ENCODE results near the gene PASK.

The PASK gene

GRCh38 chr2:241146286-241146685 is 3.0 kb downstream of the PASK start:
- no peak for DNase-seq (ENCODE audit: low spot score)

GRCh38 chr2:241142593-241142992 is 6.7 kb downstream of the PASK start:
- no peak for DNase-seq (ENCODE audit: low spot score)

DNA sequence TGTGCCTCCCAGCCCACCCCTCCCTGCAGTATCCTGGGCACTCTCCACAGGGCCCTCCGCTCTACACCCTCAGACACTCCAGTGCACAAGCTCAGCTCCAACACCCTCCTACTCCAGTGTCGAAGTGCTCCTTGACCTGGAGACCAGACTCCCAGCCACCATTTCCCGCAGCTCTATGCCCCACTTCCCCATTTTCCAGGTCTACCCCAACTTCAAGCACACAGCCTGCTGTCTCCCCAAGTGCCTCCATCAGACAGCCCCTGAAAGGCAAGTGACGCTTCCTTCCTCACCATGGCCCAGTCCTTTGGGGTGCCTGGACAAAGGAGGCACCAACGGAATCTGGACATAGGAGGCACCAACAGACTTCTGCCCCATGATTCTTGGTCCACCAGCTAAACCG is 7.2 kb downstream of the PASK start:
- no peak for DNase-seq (ENCODE audit: low spot score)

DNA sequence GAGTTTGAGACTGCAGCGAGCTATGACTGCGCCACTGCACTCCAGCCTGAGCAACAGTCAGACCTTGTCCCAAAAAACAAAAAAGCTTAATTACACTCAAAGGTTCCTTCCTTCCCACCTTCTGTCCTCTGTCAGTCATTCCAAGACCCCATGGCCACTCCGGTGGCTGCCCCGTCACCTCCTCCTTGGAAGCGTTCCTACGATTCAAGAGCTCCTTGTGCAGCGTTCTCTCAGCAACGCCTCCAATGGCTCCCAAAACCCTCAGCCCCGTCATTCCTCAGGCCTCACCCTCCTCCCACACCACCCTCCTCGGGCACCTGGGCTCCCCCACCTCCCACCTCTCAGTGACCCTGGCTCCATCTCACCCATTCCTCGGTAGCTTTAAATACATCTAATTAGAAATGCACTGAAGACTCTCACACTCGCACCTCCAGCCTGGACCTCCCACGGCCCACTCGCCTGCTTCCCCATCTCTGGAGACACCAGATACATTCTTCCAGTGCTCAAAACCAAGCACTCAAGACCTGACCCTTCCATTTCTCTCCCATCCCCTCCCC is 8.0 kb downstream of the PASK start:
- DNase-seq (ENCODE audit: low spot score): no peak

DNA sequence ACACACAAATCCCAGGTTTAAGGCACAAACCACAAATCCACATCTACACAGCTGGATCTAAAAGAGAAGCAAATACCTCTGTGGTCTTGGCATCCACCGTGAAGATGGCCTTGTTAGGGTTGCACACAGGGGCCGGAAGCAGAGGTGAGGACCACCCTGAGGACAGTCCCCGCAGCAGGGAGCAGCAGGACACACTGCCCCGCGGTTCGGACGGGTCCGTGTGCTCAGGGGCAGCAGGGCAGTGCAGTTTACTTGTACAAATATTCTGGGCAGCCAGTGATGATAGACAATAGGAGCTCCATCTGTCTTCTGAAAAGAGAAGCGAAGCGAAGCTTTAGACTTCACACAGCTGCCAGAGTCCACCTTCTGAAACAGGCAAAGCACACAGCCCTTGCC is 8.8 kb downstream of the PASK start:
- DNase-seq (ENCODE audit: low spot score): no peak

- DNase-seq (ENCODE audit: low spot score): no peak
Measured at GRCh38 chr2:241139531-241140444, 9.5 kb downstream of the PASK start.

DNA sequence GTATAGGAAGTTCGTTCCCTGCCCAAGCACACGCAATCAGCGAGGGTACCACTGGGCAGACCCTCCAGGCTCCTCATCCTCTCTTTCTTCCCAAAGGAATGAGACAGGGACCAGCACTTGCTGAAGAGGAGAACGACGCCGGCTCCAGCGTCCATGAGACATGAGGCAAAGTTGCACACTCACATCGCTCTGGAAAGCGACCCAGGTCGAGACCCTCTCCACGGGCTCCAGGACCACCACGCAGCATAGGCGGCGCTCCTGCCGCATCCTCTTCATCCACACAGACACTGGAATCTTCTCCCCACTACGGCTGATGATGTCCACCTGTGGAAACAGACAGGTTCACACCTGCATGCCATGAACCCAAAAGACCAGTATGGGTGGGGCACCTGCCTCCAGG is 10.8 kb downstream of the PASK start:
- no peak for DNase-seq (ENCODE audit: low spot score)

- DNase-seq (ENCODE audit: low spot score): no peak
Measured at GRCh38 chr2:241137276-241138190, 11.7 kb downstream of the PASK start.

DNA sequence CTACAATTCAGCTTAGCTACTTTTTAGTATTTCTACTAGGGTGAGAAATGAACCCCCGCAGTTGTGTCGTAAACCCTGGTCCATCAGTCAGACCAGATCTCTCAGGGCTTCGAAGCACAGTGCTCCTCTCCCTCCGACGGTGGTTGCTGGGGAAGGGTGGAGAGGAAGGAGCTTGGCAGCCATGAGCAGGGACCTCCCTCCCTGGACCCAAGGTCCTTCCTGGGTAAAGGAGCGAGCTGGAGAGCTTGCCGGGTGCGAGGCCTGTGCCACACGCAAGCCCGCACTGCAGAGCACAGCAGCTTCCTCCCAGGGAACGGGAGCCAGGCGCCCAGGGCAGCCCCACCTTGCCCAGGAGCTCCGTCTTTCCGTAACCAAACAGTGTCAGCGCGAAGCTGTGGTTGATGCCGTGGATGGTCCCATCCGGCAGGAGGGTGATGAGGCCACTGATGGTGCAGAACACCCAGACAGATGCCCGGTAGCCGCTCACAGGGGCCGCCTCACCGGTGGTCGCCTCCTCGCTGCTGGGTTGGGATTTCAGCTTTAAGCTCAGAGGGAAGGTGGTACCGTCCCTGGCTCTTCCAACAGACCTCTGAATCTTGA is 12.5 kb downstream of the PASK start:
- no peak for DNase-seq (ENCODE audit: low spot score)

DNA sequence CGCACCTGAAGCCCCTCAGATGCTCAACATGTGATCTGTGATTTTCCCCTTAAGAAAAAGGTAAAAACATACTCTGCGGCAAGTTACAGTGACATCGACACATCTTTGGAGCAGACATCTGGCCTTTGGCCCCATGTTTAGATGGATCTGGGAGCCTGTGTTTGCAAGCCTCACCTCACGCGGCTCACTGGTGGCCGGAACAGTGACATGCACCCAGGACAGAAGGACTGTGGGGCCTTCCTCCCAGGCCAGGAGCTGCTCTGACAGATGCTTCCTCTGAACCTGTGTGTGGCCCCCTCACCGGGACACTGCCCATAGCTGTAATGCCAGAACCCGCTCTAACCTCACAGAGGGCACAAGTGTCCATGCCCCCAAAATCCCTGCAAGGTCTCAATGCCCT is 13.1 kb downstream of the PASK start:
- no peak for DNase-seq (ENCODE audit: low spot score)

DNA sequence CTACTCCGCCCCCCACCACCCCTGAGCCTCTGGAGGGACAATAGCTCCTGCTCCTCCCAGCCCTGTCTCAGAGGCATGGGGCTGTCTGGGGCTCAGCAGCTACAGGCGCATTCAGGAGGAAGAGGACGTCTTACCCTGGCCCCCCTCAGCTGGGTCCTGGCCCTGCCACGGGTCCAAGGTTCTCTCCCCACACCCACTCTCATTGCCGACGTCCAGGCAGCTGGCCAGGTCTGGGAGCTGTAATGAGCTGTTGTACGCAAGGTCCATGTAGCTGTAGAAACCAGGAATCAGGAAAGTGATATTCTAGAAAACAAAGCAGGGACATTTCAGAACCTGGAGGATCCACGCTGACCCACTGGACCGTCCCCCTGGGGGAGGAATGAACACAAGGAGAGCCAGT is 13.5 kb downstream of the PASK start:
- DNase-seq (ENCODE audit: low spot score): no peak

GRCh38 chr2:241134711-241135110 is 14.6 kb downstream of the PASK start:
- DNase-seq (ENCODE audit: low spot score): no peak

DNA sequence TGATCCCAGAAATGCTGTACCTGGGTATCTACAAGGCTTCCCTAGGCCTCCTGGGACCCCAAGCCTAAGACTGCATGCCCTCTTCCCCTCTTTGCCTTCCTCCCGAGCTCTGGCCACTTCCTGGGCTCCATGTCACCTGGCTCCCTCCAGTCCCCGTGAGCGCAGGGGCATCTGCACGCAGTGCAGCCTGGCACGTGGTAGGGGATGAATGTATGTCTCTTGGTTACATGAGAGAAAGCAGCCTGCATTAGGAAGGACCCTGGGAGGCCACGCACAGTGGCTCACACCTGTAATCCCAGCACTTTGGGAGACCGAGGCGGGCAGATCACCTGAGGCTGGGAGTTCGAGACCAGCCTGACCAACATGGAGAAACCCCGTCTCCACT is 15.8 kb downstream of the PASK start:
- DNase-seq (ENCODE audit: low spot score): no peak

DNA sequence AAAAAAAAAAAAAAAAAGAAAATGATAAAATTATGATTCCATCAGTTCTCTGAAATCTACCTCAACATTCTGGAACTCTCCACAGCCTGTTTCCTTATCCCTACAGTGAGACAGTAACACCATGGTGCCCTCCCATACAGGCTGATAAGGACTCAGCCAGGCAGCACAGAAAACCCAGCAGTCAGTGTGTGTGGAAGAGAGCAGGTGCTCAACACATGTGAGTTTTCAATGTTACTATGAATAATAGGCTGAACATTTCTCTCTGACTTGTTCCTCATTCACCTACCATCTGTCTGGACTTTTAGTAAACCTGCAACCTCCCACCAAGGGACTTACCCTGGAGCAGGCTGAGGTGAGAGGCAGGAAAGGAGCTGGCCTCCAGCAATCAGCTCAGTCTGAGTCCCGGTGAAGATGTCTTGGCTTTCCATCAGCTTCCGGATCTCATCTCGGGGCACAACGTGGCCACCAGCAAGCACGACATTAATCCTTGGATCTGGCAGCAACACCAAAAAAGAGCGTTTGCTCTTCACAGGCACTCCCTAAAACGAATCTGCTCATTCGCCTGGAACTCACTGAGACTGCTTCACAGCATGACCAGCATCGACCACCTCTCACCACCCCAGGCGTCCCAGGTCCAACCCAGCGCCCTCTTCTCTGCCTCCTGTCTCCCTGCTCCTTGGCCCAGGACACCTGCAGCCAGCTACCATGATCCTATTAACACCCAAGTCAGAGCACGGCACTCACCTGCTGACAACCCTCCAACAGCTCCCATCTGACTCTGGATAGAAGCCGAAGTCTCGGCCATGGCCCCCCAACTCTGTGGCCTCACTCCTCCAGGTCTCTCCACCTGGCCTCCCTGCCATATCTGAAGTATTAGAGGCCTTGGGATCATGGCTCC is 16.5 kb downstream of the PASK start:
- DNase-seq (ENCODE audit: low spot score): no peak

- no peak for DNase-seq (ENCODE audit: low spot score)
Measured at GRCh38 chr2:241131531-241131930, 17.7 kb downstream of the PASK start.

GRCh38 chr2:241130316-241130715 is 19.0 kb downstream of the PASK start:
- no peak for DNase-seq (ENCODE audit: low spot score)

DNA sequence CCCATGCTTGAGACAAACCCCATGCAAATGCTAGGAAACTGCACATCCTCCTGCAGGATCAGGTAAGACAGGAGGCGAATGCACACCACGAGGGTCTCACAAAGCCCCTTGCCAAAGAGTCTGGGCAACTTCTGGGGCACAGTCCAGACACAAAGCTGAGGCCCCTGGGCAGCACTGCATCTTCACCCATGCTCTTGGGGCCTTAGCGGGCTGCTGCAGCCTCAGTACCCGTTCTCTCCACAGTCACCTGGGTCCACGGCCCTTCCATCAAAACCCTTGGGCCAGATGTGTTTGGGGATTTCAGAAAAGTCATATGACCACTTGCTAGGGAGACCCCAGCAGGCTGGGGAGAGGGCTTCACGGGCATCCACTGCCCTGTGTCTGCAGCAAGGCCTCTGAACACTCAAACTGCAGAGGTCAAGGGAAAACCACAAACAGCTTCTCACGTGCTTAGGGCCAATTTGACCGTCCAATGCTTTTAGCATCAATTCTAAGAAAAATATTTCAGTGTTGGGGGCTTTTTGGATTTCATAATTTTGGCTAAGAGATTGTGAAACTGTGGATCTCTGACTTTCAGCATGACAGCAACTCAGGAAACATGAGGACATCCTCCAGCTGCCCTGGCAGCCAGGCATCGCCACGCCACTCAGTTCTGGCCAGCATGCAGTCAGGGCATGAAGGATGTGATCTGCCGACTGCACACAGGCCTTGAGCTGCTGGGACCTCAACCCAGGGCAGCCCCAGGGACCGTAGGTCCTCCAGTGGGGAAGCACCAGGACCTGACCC is 20.0 kb downstream of the PASK start:
- DNase-seq (ENCODE audit: low spot score): no peak

GRCh38 chr2:241128266-241128665 is 21.0 kb downstream of the PASK start:
- DNase-seq (ENCODE audit: low spot score): no peak

DNA sequence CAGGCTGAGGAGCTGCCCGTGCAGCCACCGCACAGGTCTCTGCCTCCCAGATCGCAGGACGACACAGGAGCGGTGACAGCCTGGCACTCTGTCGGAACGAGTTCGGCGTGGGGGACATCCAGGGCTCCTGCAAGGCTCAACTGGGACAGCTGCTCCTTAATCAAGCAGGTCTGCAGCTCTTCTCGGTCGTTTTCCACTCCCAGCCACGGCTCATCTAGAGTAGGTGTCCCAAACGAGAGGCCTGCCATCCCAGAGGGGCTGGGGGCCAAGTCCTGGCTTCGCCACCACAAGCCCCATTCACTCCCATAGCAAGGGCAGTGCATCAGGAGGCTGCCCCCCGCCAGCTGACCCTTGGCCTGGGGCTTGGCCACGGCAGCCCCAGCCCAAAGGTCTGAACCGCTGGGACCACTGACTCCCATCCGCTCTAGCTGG is 22.5 kb downstream of the PASK start:
- DNase-seq (ENCODE audit: low spot score): no peak

GRCh38 chr2:241126201-241126611 is 23.1 kb downstream of the PASK start:
- no peak for DNase-seq (ENCODE audit: low spot score)
